Suppressor macrophage treated with lipopolysaccharide for 4 hours (primary cell): ENCODE data around the gene ADRA2B.
"Not testable (repeated sequence)": the region's sequence is repeated elsewhere in the genome, so short reads cannot be mapped to it uniquely, and the experiment has no call there.

ENCODE experiments used
- DNase-seq: peaks from one replicate; pipeline ENCODE4 v3.0.0-alpha.2; 2020

Gene ADRA2B

DNA sequence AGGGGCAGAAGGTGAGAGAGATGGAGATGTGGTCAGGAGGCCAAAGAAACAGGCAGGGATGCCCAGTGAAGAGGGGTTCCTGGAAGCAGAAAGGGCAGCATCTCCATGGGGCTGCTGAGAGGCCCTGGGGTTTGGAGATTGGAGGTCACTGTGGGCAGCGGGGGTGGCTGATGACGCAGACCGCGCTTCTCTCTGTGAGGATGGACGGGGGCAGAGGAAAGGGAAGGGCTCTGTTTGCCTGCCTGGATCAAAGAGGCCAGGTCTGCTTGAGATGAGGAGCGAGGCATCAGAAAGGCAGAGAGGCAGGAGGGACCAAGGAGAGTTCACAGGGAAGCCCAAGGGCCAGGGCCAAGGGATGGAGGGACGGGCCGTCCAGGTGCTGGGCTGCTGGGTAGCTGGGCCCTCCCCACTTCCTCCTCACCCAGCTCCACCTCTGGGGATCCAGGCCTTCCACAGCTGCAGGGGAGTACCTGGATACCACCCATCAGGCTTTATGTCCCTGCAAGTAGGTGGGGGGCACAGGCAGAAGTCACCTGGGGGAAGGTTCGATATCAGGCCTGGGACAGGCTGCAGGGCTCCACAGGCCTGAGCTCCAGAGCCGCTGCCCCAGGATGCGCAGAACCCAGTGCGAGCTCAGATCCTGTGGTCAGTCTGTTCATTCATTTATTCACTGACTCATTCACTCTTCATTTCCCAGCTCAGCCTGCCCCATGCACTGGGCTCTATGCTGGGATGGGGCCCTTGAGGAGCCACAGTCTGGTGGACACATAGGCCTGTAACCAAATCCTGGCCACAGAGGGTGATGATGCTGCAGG, 30.6 kb downstream of the ADRA2B start:
- no peak for DNase-seq

DNA sequence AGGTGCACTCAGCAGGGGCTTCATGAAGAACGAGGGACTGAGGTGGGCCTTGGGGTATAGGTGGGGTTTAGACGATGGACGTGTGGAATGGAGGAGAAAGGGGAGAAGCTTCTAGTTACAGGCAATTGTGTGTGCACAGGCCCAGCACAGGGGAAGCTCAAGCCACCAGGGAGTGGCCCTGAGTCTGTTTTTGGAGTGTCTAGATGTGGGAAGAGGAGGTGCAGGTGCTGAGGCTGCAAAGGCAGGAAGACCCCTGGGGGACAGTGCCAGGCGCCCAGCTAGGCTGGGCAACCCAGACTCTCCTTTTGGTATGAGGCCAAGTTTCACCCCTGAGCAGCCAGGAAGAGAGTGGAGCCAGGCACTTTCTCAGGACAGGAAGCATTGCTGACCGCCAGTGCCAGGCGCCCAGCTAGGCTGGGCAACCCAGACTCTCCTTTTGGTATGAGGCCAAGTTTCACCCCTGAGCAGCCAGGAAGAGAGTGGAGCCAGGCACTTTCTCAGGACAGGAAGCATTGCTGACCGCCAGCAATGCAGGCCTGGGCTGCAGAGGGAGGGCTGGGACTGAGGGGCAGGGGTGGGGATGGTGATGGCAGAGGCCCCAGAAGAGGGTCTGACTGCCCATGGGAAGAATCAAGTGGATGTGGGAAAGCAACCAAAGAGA, 31.4 kb downstream of the ADRA2B start:
- DNase-seq = not testable (repeated sequence)

DNA sequence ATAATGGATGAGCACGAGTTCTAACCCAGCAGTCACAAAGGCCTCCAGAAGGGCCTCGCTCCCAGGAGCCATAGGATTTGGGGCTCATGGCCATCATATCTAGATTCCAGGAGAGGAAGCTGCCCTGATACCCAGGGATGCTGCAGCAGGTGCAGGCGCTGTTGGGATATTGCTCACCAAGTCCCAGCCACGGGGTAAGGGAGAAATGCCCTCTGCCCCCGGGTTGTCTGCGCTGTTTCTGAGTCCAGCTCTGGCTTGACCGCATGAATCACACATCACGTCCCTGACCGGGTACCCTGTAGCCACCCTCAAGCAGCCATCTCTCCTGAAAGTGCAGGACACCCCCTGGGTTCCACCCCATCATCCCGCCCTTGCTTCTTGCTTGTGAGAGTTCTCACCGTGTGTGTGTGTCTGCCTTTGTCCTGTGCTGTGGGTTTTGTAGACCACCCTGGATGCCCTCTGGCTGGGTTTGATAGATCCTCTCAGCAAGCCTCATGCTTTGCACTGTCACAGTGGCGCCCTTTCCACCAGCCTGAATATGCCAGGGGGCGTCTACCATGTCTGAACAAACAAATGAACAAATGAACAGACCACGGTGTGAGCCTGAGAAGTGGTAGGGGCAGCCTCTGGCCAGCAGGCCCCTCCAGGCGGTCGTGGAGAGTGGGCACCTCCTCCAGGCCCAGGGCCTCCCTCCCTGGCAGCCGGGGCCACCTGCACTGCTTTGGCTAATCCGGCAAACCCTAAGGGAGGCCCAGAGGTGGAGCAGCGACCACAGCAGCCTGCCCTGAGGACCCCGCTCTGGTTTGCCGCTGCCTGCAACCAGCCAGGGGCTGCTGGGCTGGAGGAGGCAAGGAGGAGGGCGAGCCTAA, 32.1 kb downstream of the ADRA2B start:
- no peak for DNase-seq

DNA sequence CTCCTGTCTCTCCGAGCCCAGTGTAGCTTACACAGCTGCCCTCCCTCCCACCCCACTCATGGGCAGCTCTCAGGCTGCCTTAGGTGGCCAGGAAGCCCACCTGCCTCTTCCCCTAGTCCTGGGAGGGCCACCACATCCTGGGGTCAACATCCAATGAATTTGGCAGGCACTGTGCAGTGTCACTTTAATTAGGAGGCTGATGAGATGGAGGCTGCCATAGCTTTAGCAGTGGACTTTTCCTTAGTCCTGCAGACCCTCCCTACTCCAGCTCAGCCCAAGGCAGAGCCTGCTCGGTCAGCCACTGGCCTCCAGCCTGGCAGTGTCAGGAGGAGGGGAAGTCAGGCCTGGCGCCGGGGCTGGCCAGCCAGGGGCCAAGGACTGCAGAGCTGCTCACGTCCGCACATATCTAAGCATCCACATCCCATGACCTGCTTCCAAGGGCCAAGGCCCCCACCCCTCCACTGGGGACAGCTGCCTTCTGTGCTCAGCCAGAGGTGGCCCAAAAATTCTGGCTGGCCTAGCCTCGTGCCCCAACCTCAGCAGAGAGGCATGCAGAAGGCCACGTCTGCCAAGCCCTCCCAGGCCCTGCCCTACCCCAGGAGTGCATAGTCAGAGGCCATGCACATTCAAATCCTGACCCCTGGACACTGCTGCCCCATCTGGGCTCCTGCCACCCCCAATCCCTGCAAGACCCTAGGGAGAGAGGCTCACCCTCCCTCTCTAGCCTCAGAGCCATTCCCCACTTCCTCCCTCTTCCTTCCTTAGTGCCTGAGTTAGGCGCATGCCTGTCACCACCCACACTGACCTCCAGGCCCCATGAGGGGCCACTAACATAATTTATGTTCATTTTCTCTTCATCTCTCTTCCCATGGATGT, 33.1 kb downstream of the ADRA2B start:
- no peak for DNase-seq

DNA sequence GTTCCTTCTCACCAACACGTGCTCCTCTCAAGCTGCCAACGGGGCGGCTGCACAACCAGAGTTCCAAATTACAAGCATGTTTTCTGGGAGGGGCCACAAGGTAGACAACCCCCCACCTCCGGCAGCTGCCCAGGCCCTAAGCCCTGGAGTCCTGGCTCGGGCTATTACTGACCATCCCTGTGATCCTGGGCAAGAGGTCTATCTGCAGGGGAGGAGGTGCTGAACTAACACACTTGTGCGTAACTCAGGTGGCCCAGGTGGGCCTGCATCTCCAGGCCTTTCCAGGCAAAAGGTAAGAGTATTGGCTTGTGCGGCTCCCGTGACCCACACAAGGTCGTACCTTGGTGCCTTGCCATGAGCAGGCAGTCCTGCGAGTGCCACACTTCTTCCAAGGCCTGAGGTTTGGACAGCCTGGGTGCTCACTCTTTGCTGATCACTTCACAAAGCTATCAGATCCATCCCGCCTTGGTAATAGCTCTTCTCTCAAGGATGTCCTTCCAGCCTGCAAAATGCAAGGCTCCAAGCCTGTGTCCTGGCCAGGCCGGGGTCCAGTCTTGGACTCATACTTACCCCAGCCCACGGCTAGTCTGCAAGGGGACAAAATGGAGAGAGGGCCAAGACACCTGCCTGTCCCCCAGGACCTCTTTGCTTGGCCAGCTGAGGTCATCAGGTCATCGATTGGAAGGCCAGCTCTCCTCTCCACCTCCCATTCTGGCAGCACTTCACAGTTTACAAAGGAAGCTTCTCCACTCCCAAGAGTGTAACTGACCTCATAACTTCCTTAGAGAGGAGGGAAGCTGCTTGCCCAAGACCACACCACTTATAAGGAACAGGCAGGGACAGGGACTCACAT, 33.9 kb downstream of the ADRA2B start:
- peak; percentile 52 for DNase-seq

DNA sequence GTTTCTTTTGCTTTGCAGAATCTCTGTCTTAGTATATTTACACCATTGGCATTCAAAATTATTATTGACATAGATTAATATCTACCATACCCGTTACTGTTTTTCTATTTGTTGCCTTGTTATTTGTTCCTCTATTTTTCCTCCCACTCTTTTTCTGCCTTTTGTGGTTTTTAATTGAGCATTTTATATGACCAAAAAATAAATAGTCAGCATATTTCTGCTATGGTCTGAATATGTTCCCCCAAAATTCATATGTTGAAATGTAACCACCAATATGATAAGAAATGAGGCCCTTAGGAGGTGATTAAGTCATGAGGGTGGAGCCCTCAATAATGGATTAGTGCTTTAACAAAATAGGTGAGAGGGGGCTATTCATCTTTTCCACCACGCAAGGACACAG, 35.3 kb downstream of the ADRA2B start:
- DNase-seq = no peak

DNA sequence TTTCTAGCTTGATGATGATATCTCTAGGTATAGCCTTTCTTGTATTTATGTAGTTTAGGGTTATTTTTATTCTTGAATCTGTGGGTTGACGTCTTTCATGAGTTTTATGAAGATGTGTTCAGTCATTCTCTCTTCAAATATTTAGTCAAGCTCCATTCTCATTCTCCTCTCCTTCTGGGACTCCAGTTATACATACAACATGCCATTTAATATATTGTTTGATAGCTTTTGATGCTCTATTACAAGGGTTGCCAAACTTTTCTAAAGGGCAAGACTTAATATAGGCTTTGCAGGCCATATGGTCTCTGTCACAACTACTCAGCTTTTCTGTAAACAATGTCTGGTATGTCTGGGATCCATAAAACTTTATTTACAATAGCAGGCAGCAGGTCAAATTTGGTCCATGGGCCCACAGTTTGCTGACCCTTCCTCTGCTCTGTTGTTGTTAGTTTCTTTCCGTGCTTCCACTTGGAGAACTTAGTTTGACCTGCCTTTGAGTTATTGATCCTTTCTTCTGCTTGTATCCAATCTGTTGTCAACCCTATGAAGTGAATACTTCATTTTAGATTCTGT, 41.1 kb downstream of the ADRA2B start:
- DNase-seq = no peak

DNA sequence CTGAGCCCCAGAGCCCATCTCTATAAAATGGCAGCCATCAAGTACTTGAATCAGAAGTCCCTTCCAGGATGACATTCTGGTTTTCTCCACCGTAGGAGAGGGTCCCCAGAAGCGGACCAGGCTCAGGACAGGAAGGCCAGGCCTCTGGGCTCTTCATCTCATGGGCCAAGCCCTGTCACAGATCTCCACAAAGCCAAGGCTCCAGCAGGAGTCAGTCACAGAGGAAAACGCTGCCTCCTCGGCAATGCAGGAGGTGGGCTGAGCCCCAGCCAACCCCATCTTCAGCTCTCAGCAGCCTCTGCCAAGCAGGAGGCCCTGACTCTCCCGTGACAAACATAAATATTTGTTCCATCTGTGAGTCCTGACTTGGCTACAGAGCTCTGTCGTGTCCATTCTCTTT, 42.2 kb downstream of the ADRA2B start:
- DNase-seq = no peak

DNA sequence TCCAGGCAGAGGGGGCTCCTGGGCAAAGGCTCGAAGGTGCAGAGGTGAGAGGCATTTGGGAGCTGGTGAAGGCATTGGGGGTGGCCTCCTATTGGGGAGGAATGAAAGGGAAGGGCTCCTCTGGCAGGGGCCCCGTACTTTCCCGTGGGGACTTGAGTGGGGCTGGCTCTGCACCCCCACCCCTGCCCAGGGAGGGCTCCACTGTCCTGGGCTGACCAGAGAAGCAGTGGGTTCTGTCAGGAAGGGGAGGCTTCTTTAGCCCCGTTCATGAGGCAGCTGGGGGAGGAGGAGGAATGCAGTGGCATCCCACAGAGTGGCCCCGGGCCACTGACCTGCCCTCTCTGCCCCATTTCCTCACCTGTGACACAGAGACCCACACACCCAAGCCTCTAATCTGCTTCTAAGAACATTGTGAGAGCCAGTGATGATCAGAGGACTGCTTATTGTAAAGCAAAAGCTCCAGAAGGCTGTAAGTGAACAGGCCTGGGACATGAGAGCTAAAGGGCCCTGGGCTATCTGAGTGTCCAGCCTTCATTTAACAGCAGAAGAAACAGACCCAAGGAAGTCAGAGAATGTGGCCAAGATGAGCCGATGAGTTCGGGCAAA, 43.1 kb downstream of the ADRA2B start:
- no peak for DNase-seq

DNA sequence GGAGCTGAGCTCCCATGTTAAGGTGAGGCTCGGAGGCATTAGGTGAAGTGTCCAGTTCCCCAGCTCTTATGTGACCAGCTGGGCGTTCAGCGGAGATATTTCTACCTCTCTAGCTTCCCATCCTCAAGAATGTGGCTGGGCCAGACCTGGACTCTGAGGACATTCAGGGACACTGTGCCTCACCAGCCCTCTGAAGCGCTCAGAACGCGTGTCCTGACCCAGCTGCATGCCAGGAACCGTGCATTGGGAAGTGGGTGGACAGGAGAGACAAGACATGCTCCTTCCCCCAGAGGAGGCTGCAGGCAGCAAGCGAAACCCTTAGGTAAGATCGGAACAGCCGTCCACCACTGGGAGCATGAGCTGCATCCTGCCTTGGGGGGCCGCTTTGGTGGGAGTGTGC, 43.6 kb downstream of the ADRA2B start:
- DNase-seq = no peak

DNA sequence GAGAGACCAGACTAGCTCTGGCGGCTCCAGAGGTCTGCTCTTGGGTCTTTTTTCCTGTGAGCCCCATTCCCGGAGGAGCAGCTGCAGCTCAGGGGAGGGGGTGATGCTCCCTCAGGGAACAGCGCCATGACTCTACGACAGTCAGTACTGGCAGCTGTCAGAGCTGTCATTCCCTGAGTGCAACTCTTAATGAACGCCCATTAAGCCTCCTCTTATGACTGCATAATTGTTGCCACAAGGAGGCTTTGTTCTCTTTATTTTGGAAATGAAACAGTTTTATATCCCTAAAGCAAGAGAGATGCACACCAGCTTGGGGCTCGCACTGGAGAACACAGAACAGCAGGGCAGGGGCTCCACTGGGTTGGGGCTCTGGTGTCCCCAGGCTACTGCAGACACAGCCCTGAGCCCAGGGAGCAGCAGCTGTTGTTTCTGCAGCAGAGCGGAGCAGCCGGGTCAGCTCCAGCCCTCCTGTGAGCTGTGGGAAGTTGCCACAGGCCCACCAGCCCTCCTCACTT, 44.3 kb downstream of the ADRA2B start:
- not testable (repeated sequence) for DNase-seq

DNA sequence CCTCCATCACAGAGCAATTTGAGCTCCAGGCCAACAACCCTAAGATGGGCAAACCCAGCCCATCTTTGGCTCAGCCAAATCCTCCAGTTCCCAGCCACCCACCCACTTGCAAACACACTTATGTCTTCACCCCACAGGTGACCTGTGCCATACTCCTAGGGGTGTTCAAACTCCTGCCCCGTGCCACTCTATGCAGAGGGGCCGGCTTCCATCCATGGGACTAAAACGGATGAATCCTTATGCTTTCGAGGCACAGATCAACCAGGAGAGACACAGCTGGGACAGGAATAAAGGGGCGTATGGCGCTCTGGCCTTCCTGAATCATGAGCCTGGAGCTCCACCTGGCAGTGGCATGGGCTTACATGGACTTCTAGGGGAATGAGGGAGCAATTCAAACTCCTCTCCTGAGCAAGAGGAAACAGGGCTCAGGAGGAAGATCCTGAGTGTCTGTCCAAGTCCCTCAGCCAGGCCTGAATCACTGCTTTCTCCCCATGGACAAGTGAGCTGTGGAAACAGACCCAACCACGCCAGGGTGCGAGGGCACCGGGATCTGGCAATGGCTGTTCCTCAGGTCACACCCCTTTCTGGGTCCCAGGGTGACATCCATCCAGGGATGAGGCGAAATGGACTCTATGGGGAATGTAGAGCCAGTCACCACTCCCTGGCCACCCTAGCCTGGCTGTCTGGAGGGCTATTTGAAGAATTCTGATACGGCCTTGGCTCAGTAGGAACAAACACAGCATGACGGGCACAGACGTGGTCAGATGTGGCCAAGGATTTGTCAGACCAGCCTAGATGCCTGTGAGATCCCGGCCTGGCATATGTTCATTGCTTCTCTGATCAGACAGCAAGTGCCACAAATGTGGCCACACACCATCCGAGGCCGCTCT, 45.0 kb downstream of the ADRA2B start:
- not testable (repeated sequence) for DNase-seq

DNA sequence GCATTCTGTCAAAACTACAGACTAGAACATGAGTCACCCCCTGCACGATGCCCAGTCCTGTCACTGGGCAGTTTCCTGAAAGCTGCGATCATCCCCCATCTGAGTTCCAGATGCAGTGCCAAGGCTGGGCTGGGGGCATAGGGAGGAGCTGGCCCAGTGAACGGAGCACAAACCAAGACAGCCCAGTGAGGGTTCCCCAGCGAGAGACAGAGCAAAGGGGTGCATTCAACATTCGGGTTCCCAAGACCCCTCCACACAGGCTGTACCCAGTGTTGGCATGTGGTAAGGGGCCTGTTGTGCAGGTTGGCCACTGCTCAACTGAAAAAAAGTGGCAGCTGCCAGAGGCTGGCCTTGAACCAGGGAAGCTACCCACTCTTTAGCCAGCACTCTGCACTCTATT, 46.0 kb downstream of the ADRA2B start:
- DNase-seq = not testable (repeated sequence)

DNA sequence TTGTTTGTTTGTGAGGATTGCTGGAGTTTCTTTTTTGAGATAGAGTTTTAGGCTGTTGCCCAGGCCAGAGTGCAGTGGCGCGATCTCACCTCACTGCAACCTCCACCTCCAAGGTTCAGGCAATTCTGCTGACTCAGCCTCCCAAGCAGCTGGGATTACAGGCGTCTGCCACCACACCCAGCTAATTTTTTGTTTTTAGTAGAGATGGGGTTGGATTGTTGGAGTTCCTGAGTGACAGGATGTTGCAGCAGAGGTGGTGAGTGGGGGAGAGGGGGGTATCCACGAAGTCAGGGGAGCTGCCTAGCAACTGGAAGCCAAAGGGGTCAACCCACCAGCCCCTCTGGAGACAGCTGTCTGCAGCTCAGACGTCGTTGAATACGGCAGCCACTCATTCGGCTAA, 46.5 kb downstream of the ADRA2B start:
- DNase-seq = not testable (repeated sequence)

DNA sequence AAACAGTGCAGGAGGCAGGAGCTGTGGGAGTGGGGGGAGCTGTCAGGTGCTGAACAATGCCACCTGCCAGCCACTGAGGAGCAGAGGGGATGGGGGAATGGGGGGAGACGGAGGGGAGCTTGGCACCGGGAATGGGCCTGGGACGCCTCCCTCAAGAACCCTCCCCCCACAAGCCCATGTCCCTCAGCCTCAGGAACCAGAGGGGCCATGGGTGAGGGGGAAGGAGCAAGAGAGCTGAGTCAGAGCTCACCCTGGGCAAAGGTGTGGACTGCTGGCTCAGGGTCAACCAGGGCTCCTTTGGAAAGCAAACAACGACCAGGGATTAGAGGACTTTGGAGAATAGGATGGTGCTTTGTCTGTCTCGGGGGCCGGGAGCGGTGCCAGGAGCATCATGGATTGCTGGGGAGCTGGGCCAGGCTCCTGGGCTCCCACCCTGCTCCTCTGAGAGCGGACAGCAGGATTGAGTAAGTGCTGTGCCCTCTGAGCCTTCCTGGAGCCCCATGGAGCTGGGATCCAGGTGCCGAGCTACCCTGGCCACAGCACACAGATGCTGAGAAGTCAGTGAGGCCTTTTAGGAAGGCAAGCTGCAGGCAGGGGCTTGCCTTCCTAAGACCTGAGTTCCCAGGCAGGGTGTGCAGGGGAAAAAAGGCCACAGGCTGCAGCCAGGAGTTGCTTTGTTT, 48.3 kb downstream of the ADRA2B start:
- DNase-seq = not testable (repeated sequence)

DNA sequence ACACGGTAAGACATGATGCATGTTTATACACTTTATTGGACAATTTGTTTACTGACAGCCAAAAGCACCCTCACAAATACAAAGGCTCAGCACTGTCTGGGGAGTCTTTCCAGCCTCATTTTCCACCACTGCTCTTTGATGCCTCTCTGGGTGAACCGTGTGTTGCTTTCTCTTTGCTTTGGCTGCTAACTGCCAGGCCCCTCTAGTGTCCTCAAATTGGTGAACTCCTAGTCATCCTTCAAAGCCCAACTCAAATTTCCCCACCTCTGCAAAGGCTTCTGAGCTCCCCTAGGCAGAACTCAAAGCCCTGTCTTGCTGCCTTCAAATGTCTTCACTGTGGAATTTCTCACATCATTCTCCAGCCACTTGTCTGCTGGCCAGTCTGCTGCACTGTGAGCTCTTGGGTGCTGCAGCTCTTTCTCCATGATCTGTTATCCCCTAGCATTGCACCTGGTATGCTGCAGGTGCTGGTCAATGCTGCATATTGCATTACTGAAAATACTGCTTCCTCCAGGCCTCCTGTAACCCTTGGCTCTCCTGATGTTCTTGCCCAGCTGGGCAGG, 49.2 kb downstream of the ADRA2B start:
- DNase-seq = not testable (repeated sequence)

DNA sequence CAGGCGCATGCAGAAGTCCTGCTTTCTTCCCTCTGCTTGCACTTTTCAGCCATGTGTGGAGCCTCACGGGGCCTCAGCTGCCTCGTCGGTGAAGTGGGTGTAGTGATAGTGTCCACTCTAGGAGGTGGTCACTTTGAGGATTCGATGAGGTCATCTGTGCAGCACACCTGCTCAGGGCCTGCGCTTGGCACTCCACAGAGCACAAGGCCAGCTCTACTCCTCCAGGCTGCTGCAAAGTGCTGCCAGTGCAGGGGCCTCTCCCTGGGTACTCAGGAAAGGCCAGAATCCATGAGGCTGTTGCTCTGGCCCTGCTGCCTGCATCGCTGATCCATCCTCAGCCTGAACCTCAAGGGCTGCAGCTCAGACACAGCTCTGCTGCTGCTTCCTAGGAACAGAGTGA, 49.9 kb downstream of the ADRA2B start:
- not testable (repeated sequence) for DNase-seq

DNA sequence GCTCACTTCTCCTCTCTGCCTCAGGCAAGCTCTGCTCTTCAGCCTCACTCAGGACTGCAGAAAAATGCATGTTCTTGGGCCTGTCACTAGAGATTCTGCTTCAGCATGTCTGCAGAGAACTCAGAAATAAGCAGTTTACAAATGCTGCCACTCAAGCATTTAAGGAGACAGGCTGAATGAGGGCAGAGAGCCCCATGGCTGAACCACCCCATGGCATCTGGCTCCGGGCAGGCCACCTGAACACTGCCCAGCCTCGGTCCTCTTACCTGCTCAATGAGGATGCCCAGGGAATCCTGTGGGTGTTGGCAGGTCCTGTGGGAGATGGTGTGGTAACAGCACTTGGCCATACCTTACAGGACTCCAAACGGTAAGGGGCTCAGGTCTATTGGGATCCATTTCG, 50.4 kb downstream of the ADRA2B start:
- not testable (repeated sequence) for DNase-seq
